Neural crest cell (in vitro differentiated cells): Measurements from ENCODE around the gene SOX18. TPM values are rescaled to one million over a fixed set of nuclear protein-coding genes. Genes with fewer than 3 reads are reported as not detected.

Source experiments
- DNase-seq: peaks from one replicate; pipeline ENCODE4 v3.0.0; 2021; ENCODE audit warnings: low read depth, mixed read lengths, low spot score
- H3K27ac Mint-ChIP-seq: one replicate; pipeline ENCODE4 v1.8.0; 2021; ENCODE audit warnings: mild to moderate bottlenecking, mixed read lengths; ENCODE audit not compliant: unreplicated experiment
- H3K27me3 Mint-ChIP-seq: 2 replicates; pipeline ENCODE4 v1.8.0; 2021; ENCODE audit warnings: low read depth, mild to moderate bottlenecking, mixed read lengths
- H3K36me3 Mint-ChIP-seq: 2 replicates; pipeline ENCODE4 v1.8.0; 2021; ENCODE audit warnings: low read depth, mild to moderate bottlenecking, mixed read lengths
- H3K4me1 Mint-ChIP-seq: 2 replicates; pipeline ENCODE4 v1.8.0; 2021; ENCODE audit warnings: mixed read lengths
- H3K4me3 Mint-ChIP-seq: one replicate; pipeline ENCODE4 v1.8.0; 2021; ENCODE audit warnings: mild to moderate bottlenecking, mixed read lengths
- H3K9me3 Mint-ChIP-seq: 2 replicates; pipeline ENCODE4 v1.8.0; 2021; ENCODE audit warnings: mixed read lengths
- CTCF ChIP-seq: fragments of 200-600 bp; sonication (generic); conservative IDR thresholded peaks from 2 replicates; pipeline ENCODE4 v1.5.0; 2021; ENCODE audit warnings: antibody characterized with exemption, mild to moderate bottlenecking
- total RNA-seq: library from RNA; stranded (reverse); gene quantifications from 2 replicates; pipeline ENCODE4 v1.2.1, GENCODE V29; 2021

SOX18 gene
- total RNA-seq, 1 donor from 2014 or later: not detected

GRCh38 chr20:64082126-64082731, 32.8 kb upstream of the SOX18 start:
- Mint-ChIP-seq H3K36me3 (no peaks in the 10 kb centered on the region), H3K27me3 (peaks cover 55% of the 10 kb centered on the region), H3K9me3 (no peaks in the 10 kb centered on the region), H3K4me1 (peaks cover 30% of the 10 kb centered on the region), H3K27ac (no peak overlapping the region), H3K4me3 (peak overlapping the region; percentile 83)
- DNase-seq: no peak
- no peak for TF ChIP-seq CTCF

GRCh38 chr20:64081624-64081964, 32.2 kb upstream of the SOX18 start:
- Mint-ChIP-seq H3K27ac (no peak overlapping the region), H3K9me3 (no peaks in the 10 kb centered on the region), H3K4me3 (peak overlapping the region; percentile 83), H3K4me1 (peaks cover 30% of the 10 kb centered on the region), H3K36me3 (no peaks in the 10 kb centered on the region), H3K27me3 (peaks cover 53% of the 10 kb centered on the region)
- no peak for DNase-seq
- no peak for TF ChIP-seq CTCF

GRCh38 chr20:64080813-64081623, 31.6 kb upstream of the SOX18 start:
- TF ChIP-seq CTCF: no peak
- H3K4me1 Mint-ChIP-seq: peaks cover 30% of the 10 kb centered on the region
- no peaks in the 10 kb centered on the region for H3K36me3 Mint-ChIP-seq
- peaks cover 47% of the 10 kb centered on the region for H3K27me3 Mint-ChIP-seq
- DNase-seq: no peak
- no peaks in the 10 kb centered on the region for H3K9me3 Mint-ChIP-seq
- peak overlapping the region; percentile 27 for H3K27ac Mint-ChIP-seq
- H3K4me3 Mint-ChIP-seq: peak overlapping the region; percentile 92

- DNase-seq: no peak
- H3K4me1 Mint-ChIP-seq: peaks cover 30% of the 10 kb centered on the region
- H3K36me3 Mint-ChIP-seq: no peaks in the 10 kb centered on the region
- peak within 1 kb of the TSS; percentile 27 for H3K27ac Mint-ChIP-seq
- no peaks in the 10 kb centered on the region for H3K9me3 Mint-ChIP-seq
- TF ChIP-seq CTCF: no peak
- peaks cover 39% of the 10 kb centered on the region for H3K27me3 Mint-ChIP-seq
- peak within 1 kb of the TSS; percentile 92 for H3K4me3 Mint-ChIP-seq
Measured at GRCh38 chr20:64080013-64080812, 30.8 kb upstream of the SOX18 start, which contains the start of gene OPRL1. Gene OPRL1, plus strand, starts transcription at chr20:64080082. Its CDS starts 12,639 bp downstream, at chr20:64092721.

GRCh38 chr20:64079273-64080012, 30.0 kb upstream of the SOX18 start, which contains the start of gene RGS19:
Gene RGS19, minus strand, starts transcription at chr20:64079518. Its CDS starts 2,632 bp downstream, at chr20:64076886.
- DNase-seq: peak; percentile 60
- no peaks in the 10 kb centered on the region for H3K9me3 Mint-ChIP-seq
- peak within 1 kb of the TSS; percentile 92 for H3K4me3 Mint-ChIP-seq
- H3K36me3 Mint-ChIP-seq: no peaks in the 10 kb centered on the region
- no peak within 1 kb of the TSS for H3K27ac Mint-ChIP-seq
- no peak for TF ChIP-seq CTCF
- H3K4me1 Mint-ChIP-seq: peaks cover 30% of the 10 kb centered on the region
- H3K27me3 Mint-ChIP-seq: peaks cover 31% of the 10 kb centered on the region
